OCI-LY7 (cell line): Measurements from ENCODE around the gene HS3ST2. TPM values are rescaled to one million over a fixed set of nuclear protein-coding genes. Genes with fewer than 3 reads are reported as not detected.
"Not testable (repeated sequence)": the region's sequence is repeated elsewhere in the genome, so short reads cannot be mapped to it uniquely, and the experiment has no call there.

Experiments
- BruUV-seq: library from RNA; stranded (reverse); fragments of 400-500 nt; replicated peaks from 2 replicates; lab custom pipeline; 2021; lab: Mats Ljungman, UMichigan
- CTCF ChIA-PET: fragments of 300-600 bp; sonication (Branson Sonifier 250); formaldehyde crosslinking; loops from one replicate; lab custom pipeline; 2022; ENCODE audit warnings: antibody characterized with exemption; ENCODE audit not compliant: unreplicated experiment; lab: Charles Lee
- POLR2A ChIA-PET: fragments of 300-600 bp; sonication (Branson Sonifier 250); formaldehyde crosslinking; loops from one replicate; lab custom pipeline; 2022; ENCODE audit warnings: antibody characterized with exemption; lab: Charles Lee
- DNase-seq: peaks from one replicate; pipeline ENCODE4 v3.0.0-alpha.2; 2015; ENCODE audit warnings: low spot score
- H2AFZ ChIP-seq: fragments of 200-600 bp; sonication (generic), shearing (Covaris generic); 2 replicates; pipeline ENCODE4 v1.6.1; 2014; ENCODE audit warnings: mild to moderate bottlenecking, antibody characterized with exemption, low read length, moderate library complexity
- H3K27ac ChIP-seq: fragments of 200-600 bp; sonication (generic); 2 replicates; pipeline ENCODE4 v1.5.1; 2014; ENCODE audit warnings: mixed run types, low read depth, mild to moderate bottlenecking, moderate library complexity, low read length, inconsistent platforms; ENCODE audit not compliant: poor library complexity, severe bottlenecking
- H3K36me3 ChIP-seq: fragments of 200-600 bp; sonication (generic); 2 replicates; pipeline ENCODE4 v1.6.1; 2014; ENCODE audit warnings: mild to moderate bottlenecking, antibody characterized with exemption, low read length, moderate library complexity, mixed read lengths; ENCODE audit not compliant: insufficient read depth
- H3K4me1 ChIP-seq: fragments of 200-600 bp; sonication (generic); 2 replicates; pipeline ENCODE4 v1.5.1; 2014; ENCODE audit warnings: mild to moderate bottlenecking, low read length; ENCODE audit not compliant: insufficient read depth, poor library complexity, severe bottlenecking
- H3K4me2 ChIP-seq: fragments of 200-600 bp; sonication (generic); 2 replicates; pipeline ENCODE4 v1.6.1; 2014; ENCODE audit warnings: mild to moderate bottlenecking, low read length
- H3K4me3 ChIP-seq: fragments of 200-600 bp; sonication (generic); 2 replicates; pipeline ENCODE4 v1.5.1; 2014; ENCODE audit warnings: mild to moderate bottlenecking, low read depth, low read length; ENCODE audit not compliant: poor library complexity, severe bottlenecking
- H3K79me2 ChIP-seq: fragments of 200-600 bp; sonication (generic); 2 replicates; pipeline ENCODE4 v1.6.1; 2016; ENCODE audit warnings: low read depth, mild to moderate bottlenecking, low read length, moderate library complexity, mixed read lengths; ENCODE audit not compliant: insufficient read depth
- H3K9me2 ChIP-seq: fragments of 200-600 bp; sonication (generic); 2 replicates; pipeline ENCODE4 v1.6.1; 2016; ENCODE audit warnings: mild to moderate bottlenecking, low read length, mixed read lengths; ENCODE audit not compliant: insufficient read depth
- H3K9me3 ChIP-seq: fragments of 200-600 bp; sonication (generic); 2 replicates; pipeline ENCODE4 v1.6.1; 2014; ENCODE audit warnings: mild to moderate bottlenecking, mixed run types, low read length, mixed read lengths
- H4K20me1 ChIP-seq: fragments of 200-600 bp; sonication (generic); 2 replicates; pipeline ENCODE4 v1.6.1; 2014; ENCODE audit warnings: mild to moderate bottlenecking, antibody characterized with exemption, low read length, moderate library complexity, mixed read lengths; ENCODE audit not compliant: insufficient read depth
- CTCF ChIP-seq: fragments of 200-600 bp; sonication (generic); conservative IDR thresholded peaks from 2 replicates; pipeline ENCODE4 v1.5.1; 2014; ENCODE audit warnings: mild to moderate bottlenecking, antibody characterized with exemption, low read length, moderate library complexity, mixed read lengths
- EZH2phosphoT487 ChIP-seq: fragments of 200-600 bp; sonication (generic); IDR thresholded peaks from 2 replicates; pipeline ENCODE4 v1.6.1; 2018; ENCODE audit warnings: low read depth, borderline replicate concordance, mild to moderate bottlenecking, mixed run types, antibody characterized with exemption, low read length, moderate library complexity, mixed read lengths
- intact Hi-C: fragments of 100-400 bp; cut with micrococcal nuclease; formaldehyde crosslinking; loops from one replicate; pipeline ENCODE4 v1.10.0; 2022; ENCODE audit not compliant: unreplicated experiment
- total RNA-seq, 2 experiments: library from RNA; depleted of rRNA in 1 of 2; stranded (reverse); fragments of >200 nt in 1 of 2; shearing (Covaris generic) in 1 of 2; gene quantifications; 2 replicates each; pipeline ENCODE4 v1.2.3, GENCODE V29; 2014 to 2022

The HS3ST2 gene
- total RNA-seq, 2 experiments from 2014 or later, result not detected

- Histone ChIP-seq H3K4me3 (no peak overlapping the region), H3K9me3 (no peaks in the 10 kb centered on the region), H3K9me2 (no peaks in the 10 kb centered on the region), H3K79me2 (no peaks in the 10 kb centered on the region), H3K4me2 (no peak overlapping the region), H3K27ac (no peak overlapping the region), H4K20me1 (no peaks in the 10 kb centered on the region), H2AFZ (no peak overlapping the region), H3K36me3 (no peaks in the 10 kb centered on the region), H3K4me1 (peaks cover 1% of the 10 kb centered on the region)
- TF ChIP-seq EZH2phosphoT487 (no peak), CTCF (no peak)
- ChIA-PET POLR2A (no interaction called here), CTCF (no interaction called here)
- DNase-seq, result no peak
- BruUV-seq, result no TSS peak
- intact Hi-C loops, result no loop called here
These were observed 124.7 kb downstream of the HS3ST2 start for GRCh38 chr16:22938647-22939046.

GRCh38 chr16:22939744-22940363, 125.9 kb downstream of the HS3ST2 start:
- H3K4me1 ChIP-seq, H3K27ac ChIP-seq, H3K9me2 ChIP-seq, POLR2A ChIA-PET, BruUV-seq, H2AFZ ChIP-seq, H3K79me2 ChIP-seq, H3K36me3 ChIP-seq, H3K4me3 ChIP-seq, H4K20me1 ChIP-seq, DNase-seq, H3K4me2 ChIP-seq, intact Hi-C loops, CTCF ChIA-PET, H3K9me3 ChIP-seq: not testable (repeated sequence)

GRCh38 chr16:22941970-22942501, 128.1 kb downstream of the HS3ST2 start:
- no peaks in the 10 kb centered on the region for H3K79me2 ChIP-seq
- no peaks in the 10 kb centered on the region for H3K36me3 ChIP-seq
- DNase-seq, result no peak
- H3K4me2 ChIP-seq, result no peak overlapping the region
- no peak overlapping the region for H2AFZ ChIP-seq
- BruUV-seq, result no TSS peak
- H3K27ac ChIP-seq, result no peak overlapping the region
- TF ChIP-seq CTCF (no peak), EZH2phosphoT487 (no peak)
- no peaks in the 10 kb centered on the region for H3K9me3 ChIP-seq
- H3K4me3 ChIP-seq, result no peak overlapping the region
- intact Hi-C loops, result no loop called here
- no peaks in the 10 kb centered on the region for H3K9me2 ChIP-seq
- CTCF ChIA-PET, result no interaction called here
- H3K4me1 ChIP-seq, result no peaks in the 10 kb centered on the region
- H4K20me1 ChIP-seq, result no peaks in the 10 kb centered on the region
- POLR2A ChIA-PET, result no interaction called here
